H1 (cell line): ENCODE data around the gene IPO7. TPM values are rescaled to one million over a fixed set of nuclear protein-coding genes. Genes with fewer than 3 reads are reported as not detected.

Experiments used
- EZH2 ChIP-seq: fragments of 200-600 bp; sonication (generic); IDR thresholded peaks from 2 replicates; pipeline ENCODE4 v1.7.1; 2012; ENCODE audit warnings: low read depth, mild to moderate bottlenecking, moderate library complexity, low read length, inconsistent platforms; ENCODE audit not compliant: severe bottlenecking
- KDM4A ChIP-seq: IDR thresholded peaks from one replicate; pipeline ENCODE4 v1.7.1; 2012; ENCODE audit warnings: low read depth, mild to moderate bottlenecking, moderate library complexity, low read length, inconsistent platforms; ENCODE audit not compliant: severe bottlenecking
- KDM5A ChIP-seq: fragments of 200-600 bp; IDR thresholded peaks from 2 replicates; pipeline ENCODE4 v1.7.1; 2012; ENCODE audit warnings: mild to moderate bottlenecking, low read length, inconsistent platforms, mixed read lengths
- MAFK ChIP-seq: IDR thresholded peaks from 2 replicates; pipeline ENCODE4 v1.6.1; 2012; ENCODE audit warnings: low read depth, mild to moderate bottlenecking, improper control_type of control experiment, low read length
- PHF8 ChIP-seq: fragments of 200-600 bp; sonication (generic); conservative IDR thresholded peaks from 2 replicates; pipeline ENCODE4 v1.7.1; 2012; ENCODE audit warnings: low read depth, mild to moderate bottlenecking, inconsistent platforms, low read length, moderate library complexity
- POLR2AphosphoS5 ChIP-seq: IDR thresholded peaks from 2 replicates; pipeline ENCODE4 v1.6.1; 2011; ENCODE audit warnings: low read depth, low read length
- RFX5 ChIP-seq: IDR thresholded peaks from 2 replicates; pipeline ENCODE4 v1.6.1; 2011; ENCODE audit warnings: low read depth, low read length, improper control_type of control experiment, borderline replicate concordance
- SP4 ChIP-seq: IDR thresholded peaks from 2 replicates; pipeline ENCODE4 v1.6.1; 2012; ENCODE audit warnings: low read length, inconsistent platforms
- TAF7 ChIP-seq: optimal IDR thresholded peaks from 2 replicates; pipeline ENCODE3; 2011; ENCODE audit warnings: low read depth, mild to moderate bottlenecking, inconsistent platforms, low read length, moderate library complexity, borderline replicate concordance
- polyA plus RNA-seq, 7 experiments: library from polyadenylated mRNA; depleted of rRNA in 3 of 7; stranded (reverse) in 5 of 7; unstranded in 2 of 7; fragments of >200 nt in 5 of 7; fragments of 200-250 nt in 2 of 7; gene quantifications; 1 replicate in 5 of 7; 2 replicates in 1 of 7; 4 replicates in 1 of 7; pipeline versions ENCODE4 v1.2.1 to v1.2.3, GENCODE V29; 2011 to 2013; ENCODE audit warnings: missing spikeins in 2 of 7, mixed read lengths in 2 of 7
- total RNA-seq: library from RNA; stranded (reverse); fragmentation: NEBNext Ultra II Directional; extraction: Animal tissue kit (Norgen Biotek cat#: 25700); gene quantifications from 2 replicates; pipeline ENCODE4 v1.2.1, GENCODE V29; 2021
- TF ChIP-seq, protein P1 (sequence below): fragments of 300-600 bp; sonication (generic); IDR thresholded peaks from 2 replicates; pipeline ENCODE4 v1.7.1; 2012; ENCODE audit warnings: low read length, moderate library complexity, mild to moderate bottlenecking, inconsistent platforms; ENCODE audit not compliant: insufficient replicate concordance

The IPO7 gene
- total and polyA plus RNA-seq, 2 of the 8 experiments (the other 6 are each of a cell fraction or from before 2014, with no cell fraction given) = 45.9 to 259 TPM

DNA sequence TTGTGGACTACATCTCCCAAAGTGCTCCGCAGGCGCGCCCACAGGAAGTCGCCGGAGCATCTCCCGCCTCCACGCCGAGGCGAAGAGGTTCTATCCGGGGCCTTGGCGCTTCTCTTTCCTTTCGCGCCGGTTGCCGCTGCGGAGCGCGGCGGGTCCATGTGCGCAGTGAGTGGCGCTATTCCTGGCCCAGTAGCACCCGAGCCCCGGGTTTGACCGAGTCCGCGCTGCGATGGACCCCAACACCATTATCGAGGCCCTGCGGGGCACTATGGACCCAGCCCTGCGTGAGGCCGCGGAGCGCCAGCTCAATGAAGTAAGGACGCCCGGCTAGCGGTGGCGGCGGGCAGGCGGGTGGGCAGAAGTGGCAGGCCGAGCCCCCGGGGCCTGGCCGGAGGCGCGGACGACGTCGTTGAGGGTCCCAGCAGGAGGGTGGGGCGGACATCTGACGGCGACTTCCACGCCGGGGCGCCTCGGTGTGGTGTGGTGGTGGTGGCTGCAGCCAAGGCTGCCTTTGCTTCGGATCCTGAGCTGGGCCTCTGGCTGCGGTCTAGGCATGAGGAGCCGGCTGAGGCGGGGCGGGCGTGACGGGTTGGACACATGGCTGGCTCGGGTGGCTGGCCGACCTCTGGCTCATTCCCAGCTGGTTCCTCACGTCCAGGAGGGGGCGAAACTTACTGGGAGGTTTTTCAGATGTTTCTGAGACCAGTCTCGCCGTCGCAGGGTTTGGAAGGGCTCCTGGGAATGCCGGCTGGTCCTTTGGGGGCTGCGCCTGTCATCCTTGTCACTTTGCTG is at the start of gene IPO7 (continued):
- TF ChIP-seq PHF8 (peak; percentile 98), EZH2 (no peak), POLR2AphosphoS5 (peak; percentile 91), KDM4A (peak; percentile 33), TAF7 (peak; percentile 88), MAFK (no peak), SP4 (peak; percentile 25; the same call in 1 of the 2 replicates), RFX5 (no peak), KDM5A (0 out of 2 replicates have a peak, but pooled peaks have one; percentile 19)
- TF ChIP-seq, protein P1, sequence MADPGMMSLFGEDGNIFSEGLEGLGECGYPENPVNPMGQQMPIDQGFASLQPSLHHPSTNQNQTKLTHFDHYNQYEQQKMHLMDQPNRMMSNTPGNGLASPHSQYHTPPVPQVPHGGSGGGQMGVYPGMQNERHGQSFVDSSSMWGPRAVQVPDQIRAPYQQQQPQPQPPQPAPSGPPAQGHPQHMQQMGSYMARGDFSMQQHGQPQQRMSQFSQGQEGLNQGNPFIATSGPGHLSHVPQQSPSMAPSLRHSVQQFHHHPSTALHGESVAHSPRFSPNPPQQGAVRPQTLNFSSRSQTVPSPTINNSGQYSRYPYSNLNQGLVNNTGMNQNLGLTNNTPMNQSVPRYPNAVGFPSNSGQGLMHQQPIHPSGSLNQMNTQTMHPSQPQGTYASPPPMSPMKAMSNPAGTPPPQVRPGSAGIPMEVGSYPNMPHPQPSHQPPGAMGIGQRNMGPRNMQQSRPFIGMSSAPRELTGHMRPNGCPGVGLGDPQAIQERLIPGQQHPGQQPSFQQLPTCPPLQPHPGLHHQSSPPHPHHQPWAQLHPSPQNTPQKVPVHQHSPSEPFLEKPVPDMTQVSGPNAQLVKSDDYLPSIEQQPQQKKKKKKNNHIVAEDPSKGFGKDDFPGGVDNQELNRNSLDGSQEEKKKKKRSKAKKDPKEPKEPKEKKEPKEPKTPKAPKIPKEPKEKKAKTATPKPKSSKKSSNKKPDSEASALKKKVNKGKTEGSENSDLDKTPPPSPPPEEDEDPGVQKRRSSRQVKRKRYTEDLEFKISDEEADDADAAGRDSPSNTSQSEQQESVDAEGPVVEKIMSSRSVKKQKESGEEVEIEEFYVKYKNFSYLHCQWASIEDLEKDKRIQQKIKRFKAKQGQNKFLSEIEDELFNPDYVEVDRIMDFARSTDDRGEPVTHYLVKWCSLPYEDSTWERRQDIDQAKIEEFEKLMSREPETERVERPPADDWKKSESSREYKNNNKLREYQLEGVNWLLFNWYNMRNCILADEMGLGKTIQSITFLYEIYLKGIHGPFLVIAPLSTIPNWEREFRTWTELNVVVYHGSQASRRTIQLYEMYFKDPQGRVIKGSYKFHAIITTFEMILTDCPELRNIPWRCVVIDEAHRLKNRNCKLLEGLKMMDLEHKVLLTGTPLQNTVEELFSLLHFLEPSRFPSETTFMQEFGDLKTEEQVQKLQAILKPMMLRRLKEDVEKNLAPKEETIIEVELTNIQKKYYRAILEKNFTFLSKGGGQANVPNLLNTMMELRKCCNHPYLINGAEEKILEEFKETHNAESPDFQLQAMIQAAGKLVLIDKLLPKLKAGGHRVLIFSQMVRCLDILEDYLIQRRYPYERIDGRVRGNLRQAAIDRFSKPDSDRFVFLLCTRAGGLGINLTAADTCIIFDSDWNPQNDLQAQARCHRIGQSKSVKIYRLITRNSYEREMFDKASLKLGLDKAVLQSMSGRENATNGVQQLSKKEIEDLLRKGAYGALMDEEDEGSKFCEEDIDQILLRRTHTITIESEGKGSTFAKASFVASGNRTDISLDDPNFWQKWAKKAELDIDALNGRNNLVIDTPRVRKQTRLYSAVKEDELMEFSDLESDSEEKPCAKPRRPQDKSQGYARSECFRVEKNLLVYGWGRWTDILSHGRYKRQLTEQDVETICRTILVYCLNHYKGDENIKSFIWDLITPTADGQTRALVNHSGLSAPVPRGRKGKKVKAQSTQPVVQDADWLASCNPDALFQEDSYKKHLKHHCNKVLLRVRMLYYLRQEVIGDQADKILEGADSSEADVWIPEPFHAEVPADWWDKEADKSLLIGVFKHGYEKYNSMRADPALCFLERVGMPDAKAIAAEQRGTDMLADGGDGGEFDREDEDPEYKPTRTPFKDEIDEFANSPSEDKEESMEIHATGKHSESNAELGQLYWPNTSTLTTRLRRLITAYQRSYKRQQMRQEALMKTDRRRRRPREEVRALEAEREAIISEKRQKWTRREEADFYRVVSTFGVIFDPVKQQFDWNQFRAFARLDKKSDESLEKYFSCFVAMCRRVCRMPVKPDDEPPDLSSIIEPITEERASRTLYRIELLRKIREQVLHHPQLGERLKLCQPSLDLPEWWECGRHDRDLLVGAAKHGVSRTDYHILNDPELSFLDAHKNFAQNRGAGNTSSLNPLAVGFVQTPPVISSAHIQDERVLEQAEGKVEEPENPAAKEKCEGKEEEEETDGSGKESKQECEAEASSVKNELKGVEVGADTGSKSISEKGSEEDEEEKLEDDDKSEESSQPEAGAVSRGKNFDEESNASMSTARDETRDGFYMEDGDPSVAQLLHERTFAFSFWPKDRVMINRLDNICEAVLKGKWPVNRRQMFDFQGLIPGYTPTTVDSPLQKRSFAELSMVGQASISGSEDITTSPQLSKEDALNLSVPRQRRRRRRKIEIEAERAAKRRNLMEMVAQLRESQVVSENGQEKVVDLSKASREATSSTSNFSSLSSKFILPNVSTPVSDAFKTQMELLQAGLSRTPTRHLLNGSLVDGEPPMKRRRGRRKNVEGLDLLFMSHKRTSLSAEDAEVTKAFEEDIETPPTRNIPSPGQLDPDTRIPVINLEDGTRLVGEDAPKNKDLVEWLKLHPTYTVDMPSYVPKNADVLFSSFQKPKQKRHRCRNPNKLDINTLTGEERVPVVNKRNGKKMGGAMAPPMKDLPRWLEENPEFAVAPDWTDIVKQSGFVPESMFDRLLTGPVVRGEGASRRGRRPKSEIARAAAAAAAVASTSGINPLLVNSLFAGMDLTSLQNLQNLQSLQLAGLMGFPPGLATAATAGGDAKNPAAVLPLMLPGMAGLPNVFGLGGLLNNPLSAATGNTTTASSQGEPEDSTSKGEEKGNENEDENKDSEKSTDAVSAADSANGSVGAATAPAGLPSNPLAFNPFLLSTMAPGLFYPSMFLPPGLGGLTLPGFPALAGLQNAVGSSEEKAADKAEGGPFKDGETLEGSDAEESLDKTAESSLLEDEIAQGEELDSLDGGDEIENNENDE = no peak
